Stimulated activated CD4-positive, alpha-beta T cell treated with anti-CD3 and anti-CD28 coated beads, TNF-alpha, amount 100 ng/mL, for 1 hour (primary cell): ENCODE measurements around the gene SPI1.
"Not testable (repeated sequence)": the region's sequence is repeated elsewhere in the genome, so short reads cannot be mapped to it uniquely, and the experiment has no call there.

ENCODE experiments used
- DNase-seq, 3 donors: peaks; one replicate each; pipeline ENCODE4 v3.0.0-alpha.2; 2020; ENCODE audit warnings: low read depth in 3 of 3, low spot score in 1 of 3

Gene SPI1

GRCh38 chr11:47327949-47328348 is 50.4 kb downstream of the SPI1 start:
- no peak for DNase-seq

DNA sequence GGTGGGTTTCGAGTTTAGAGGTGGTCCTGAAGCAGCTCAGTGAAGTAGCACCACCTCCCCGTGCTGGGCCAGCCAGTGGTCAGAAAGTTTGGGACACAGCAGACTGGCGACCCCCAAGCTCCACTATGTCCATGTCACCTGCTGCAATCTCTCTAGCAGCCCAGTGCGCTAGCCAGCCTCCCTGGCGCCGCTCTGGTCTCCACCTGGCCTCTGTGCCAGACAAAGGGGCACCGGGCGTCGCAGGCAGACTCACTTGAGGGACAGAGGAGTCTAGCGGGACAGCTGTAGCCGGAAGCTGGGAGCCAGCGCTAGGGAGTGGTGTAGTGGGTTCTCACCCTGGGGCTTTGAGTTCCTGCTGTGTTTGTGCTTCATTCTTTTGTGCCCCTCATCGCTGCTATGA is 51.3 kb downstream of the SPI1 start:
- no peak for DNase-seq

GRCh38 chr11:47326198-47326597 is 52.1 kb downstream of the SPI1 start:
- no peak for DNase-seq

DNA sequence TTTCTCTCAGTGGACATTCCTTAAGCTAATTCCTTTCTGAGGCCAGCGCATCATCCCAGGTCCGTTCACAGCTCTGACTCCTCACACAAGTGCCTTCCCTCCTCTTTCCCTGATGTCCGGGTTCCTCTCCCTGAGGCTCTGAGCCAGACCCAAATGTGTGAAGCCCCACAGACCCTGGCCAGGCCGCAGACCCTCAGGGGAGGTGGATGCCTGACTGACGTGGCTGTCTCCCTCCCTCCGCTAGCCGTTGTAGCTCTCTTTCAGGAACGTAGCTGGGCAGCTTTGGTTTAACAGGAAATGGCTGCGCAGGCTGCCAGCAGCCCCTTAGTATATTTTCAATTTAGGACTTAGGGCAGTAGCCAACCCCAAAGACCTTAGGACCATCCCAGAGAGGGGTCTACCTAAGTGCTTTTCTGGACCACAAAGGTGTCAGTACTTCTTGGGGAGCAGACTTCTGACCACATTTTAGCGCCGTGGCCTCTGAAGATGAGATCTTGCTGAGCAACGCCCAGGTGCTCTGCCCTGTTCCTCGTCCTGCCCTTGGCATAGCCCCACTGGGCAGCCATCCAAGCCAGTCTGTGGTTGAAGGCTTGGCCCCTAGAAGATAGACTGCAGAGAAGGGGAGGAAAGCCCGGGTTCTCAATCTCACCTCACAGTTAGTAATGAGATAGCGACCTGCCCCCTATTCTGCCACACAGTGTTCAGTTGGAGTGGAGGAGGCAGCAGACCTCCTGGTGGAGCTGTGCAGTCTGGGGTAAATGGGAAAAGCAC is 52.9 kb downstream of the SPI1 start:
- DNase-seq = no peak

DNA sequence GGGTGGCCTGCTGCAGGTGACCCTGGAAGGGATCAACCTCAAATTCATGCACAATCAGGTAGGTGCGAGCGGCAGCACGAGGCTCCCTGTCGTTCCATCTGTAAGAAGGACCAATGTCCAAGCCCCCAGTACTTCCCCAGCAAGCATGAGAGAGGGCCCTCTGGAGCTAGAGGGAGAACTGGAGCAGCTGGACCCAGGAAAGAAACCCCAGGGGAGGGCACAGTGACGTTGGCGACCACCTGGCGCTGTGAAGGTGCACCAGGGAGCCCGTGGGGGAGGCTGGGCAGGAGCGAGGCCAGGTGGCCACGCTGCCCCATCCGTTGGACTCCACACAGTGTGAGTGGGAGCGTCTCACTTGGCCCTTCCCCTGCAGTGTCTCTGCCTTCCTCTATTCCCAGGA is 53.8 kb downstream of the SPI1 start:
- no peak for DNase-seq

GRCh38 chr11:47318166-47318565 is 60.2 kb downstream of the SPI1 start:
- DNase-seq = no peak

GRCh38 chr11:47317064-47317828 is 61.1 kb downstream of the SPI1 start:
- no peak for DNase-seq

DNA sequence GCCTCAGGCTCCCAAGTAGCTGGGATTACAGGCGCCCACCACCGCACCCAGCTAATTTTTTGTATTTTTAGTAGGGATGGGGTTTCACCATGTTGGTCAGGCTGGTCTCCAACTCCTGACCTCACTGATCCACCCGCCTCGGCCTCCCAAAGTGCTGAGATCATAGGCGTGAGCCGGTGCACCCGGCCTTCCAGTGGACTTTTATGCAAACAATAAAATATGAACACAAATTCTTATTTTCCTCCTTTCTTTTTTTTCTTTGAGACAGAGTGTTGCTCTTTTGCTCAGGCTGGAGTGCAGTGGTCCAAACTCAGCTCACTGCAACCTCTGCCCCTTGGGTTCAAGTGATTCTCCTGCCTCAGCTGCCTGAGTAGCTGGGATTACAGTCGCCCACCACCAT is 61.8 kb downstream of the SPI1 start:
- DNase-seq = not testable (repeated sequence)

- no peak for DNase-seq
Observed at GRCh38 chr11:47314992-47315391, 63.4 kb downstream of the SPI1 start.

DNA sequence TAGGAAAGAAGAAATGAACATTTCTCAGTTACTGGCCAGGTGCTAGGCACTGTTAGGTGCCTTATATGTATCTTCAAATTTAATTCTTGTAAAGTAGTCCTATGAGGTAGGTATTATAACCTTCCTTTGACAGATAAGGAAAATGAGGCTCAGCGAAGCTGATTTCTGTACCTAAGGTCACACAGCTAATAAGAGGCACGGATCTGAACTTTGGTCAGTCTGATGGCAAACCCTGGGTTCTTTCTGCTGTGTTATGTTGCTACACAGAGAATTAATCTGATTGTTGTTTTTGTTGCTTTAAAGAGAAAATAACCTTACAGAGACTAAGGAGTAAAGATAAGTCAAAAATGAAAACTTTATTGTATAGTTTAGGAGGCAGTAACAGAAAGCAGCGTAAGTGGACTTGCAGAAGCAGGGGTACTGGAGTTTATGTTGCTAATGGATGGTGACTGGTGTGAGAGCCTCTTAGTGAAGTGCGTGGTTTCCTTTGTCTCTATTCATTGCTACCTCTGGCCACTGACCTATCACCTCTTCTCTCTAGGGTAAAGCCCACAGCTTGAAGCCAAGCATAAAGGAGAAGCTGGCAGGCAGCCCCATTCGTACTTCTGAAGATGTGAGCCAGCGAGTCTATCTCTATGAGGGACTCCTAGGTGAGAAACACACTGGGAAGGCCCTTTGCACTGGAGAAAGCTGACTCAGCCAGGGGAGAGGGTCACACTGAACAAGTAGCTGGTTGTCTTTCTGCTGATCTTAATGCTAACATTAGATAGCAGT is 70.1 kb downstream of the SPI1 start:
- no peak for DNase-seq

- no peak for DNase-seq
Observed at GRCh38 chr11:47306484-47306844, 71.9 kb downstream of the SPI1 start.

- DNase-seq = no peak
Observed at GRCh38 chr11:47305734-47306483, 72.4 kb downstream of the SPI1 start.
